C4-2B (cell line): ENCODE data around the gene ZNF580.

ENCODE experiments used
- ZFX ChIP-seq: fragments of 450-650 bp; IDR thresholded peaks from 2 replicates; pipeline ENCODE4 v1.6.1; 2017
- TF ChIP-seq, protein P1 (sequence below): fragments of 450-650 bp; conservative IDR thresholded peaks from 2 replicates; pipeline ENCODE4 v1.5.1; 2017; ENCODE audit warnings: mild to moderate bottlenecking

DNA sequence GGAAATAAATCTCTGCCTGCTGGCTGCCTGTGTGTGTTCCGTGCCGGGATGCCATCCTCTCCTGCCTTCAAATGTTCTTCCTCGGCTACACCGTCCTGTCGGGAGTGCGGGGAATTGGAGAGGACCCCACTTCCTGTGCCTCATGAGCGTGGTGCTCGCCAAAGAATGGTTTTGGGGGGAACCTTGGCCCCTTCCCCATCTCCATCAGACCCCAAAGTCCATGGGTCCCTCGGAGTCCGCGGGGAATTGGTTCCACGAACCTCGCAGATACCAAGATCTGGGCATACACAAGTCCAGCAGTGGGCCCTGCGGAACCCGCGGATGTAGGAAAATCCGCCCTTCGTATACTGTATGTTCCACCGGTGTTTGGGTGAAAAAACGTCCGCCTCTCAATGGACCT, 37.7 kb upstream of the ZNF580 start:
- TF ChIP-seq, protein P1, sequence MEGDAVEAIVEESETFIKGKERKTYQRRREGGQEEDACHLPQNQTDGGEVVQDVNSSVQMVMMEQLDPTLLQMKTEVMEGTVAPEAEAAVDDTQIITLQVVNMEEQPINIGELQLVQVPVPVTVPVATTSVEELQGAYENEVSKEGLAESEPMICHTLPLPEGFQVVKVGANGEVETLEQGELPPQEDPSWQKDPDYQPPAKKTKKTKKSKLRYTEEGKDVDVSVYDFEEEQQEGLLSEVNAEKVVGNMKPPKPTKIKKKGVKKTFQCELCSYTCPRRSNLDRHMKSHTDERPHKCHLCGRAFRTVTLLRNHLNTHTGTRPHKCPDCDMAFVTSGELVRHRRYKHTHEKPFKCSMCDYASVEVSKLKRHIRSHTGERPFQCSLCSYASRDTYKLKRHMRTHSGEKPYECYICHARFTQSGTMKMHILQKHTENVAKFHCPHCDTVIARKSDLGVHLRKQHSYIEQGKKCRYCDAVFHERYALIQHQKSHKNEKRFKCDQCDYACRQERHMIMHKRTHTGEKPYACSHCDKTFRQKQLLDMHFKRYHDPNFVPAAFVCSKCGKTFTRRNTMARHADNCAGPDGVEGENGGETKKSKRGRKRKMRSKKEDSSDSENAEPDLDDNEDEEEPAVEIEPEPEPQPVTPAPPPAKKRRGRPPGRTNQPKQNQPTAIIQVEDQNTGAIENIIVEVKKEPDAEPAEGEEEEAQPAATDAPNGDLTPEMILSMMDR, result no peak
- TF ChIP-seq ZFX, result no peak
